ENCODE measurements around the gene DPY30.

DNA sequence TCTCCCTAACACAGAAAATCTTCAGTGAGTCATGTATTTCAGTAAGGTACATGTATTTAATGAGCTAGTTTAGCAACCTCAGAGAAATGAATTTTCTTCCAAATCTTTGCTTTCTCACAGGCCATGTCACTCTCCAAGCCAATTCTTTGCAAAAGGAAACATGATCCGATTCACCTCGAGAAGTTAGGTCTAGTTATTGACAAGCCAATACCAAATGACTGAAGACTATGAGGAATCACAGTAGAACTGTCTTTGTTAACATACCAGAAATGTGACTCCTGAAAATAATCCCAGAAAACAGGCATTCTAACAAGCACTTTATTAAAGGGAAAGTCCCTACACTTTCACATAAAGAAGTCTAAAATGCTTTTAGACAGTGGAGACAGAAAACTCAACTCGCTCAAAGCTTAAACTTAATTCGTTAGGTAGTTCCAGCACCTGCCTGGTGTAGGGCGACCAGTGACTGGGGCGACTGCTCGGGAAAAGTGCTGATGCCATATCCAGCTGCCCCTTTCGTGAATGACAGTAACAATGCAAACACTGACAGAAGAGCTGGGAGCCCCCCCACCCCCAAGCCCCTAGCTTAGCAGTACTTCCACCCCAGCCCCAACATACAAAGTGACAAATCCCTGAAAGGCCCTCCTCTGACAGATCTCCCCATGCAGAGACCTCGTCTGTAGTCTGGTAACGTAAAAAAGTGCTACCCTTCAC is 30.6 kb downstream of the DPY30 start:
- TF ChIP-seq, protein P1, sequence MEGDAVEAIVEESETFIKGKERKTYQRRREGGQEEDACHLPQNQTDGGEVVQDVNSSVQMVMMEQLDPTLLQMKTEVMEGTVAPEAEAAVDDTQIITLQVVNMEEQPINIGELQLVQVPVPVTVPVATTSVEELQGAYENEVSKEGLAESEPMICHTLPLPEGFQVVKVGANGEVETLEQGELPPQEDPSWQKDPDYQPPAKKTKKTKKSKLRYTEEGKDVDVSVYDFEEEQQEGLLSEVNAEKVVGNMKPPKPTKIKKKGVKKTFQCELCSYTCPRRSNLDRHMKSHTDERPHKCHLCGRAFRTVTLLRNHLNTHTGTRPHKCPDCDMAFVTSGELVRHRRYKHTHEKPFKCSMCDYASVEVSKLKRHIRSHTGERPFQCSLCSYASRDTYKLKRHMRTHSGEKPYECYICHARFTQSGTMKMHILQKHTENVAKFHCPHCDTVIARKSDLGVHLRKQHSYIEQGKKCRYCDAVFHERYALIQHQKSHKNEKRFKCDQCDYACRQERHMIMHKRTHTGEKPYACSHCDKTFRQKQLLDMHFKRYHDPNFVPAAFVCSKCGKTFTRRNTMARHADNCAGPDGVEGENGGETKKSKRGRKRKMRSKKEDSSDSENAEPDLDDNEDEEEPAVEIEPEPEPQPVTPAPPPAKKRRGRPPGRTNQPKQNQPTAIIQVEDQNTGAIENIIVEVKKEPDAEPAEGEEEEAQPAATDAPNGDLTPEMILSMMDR (IDR thresholded peaks at IDR 0.05), result no peak
- TF ChIP-seq EP300 (IDR thresholded peaks at IDR 0.05), result no peak
